Stimulated activated CD4-positive, alpha-beta T cell treated with anti-CD3 and anti-CD28 coated beads, TNF-alpha, amount 100 ng/mL, for 1 hour (primary cell): ENCODE data around the gene ZRANB1.

Source experiments
- DNase-seq, 3 donors: peaks; one replicate each; pipeline ENCODE4 v3.0.0-alpha.2; 2020; ENCODE audit warnings: low read depth in 3 of 3, low spot score in 1 of 3

ZRANB1 gene

DNA sequence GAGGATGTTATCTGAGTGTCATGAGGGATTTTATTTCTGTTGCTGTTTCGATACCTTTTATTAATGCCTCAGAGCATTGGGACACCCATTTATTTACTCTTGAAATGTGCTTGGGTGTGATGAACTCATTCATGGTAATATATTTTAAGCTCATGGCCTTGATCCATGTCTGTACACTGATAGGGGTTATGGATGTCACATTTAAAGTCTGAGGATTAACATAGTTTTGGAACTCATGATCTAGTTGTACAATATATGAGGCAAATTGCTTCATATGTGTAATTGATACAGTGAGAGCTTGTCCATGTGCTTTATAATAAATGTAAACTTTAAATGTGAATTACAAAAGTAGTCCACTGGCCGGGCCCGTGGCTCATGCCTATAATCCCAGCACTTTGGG, 23.0 kb upstream of the ZRANB1 start:
- no peak for DNase-seq

GRCh38 chr10:124921261-124921660, 20.7 kb upstream of the ZRANB1 start:
- no peak for DNase-seq

DNA sequence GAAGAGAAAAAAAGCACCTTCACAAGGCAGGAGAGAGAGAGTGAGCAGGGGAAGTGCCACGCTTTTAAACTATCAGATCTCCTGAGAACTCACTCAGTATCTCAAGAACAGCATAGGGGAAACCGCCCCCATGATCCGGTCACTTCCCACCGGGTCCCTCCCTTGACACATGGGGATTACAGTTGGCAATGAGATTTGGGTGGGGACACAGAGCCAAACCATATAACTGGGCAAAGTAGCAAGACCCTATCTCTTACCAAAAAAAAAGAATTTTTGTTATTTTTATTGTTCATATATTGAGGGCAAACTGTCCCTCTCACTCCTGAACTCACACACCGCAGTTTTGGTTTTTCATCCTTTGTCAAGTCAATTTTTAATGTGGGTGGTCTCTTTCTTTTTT, 18.2 kb upstream of the ZRANB1 start:
- DNase-seq, result no peak

GRCh38 chr10:124926548-124926947, 15.4 kb upstream of the ZRANB1 start:
- DNase-seq, result no peak

GRCh38 chr10:124928087-124928486, 13.8 kb upstream of the ZRANB1 start:
- no peak for DNase-seq

- no peak for DNase-seq
Observed at GRCh38 chr10:124928545-124928944, 13.4 kb upstream of the ZRANB1 start.

DNA sequence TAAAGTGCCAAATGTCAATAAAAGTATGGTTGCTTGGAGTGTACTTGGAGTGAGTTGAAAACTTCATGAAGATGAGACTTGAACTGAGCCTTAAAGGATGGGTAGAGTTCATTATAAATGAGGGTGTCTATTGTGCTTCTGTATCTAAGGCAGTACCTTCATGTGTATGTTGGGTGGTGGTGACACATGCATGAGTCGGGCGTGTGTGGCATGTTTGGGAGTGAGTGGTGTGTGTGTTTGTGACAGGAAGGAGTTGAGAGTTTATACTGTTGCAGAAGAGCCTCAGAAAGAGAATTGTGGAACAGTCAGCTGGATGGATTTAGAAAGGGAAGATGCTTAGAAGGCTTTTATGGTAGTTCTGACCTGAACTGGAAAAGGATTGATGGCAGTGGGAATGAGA, 6.0 kb upstream of the ZRANB1 start:
- DNase-seq, result no peak

DNA sequence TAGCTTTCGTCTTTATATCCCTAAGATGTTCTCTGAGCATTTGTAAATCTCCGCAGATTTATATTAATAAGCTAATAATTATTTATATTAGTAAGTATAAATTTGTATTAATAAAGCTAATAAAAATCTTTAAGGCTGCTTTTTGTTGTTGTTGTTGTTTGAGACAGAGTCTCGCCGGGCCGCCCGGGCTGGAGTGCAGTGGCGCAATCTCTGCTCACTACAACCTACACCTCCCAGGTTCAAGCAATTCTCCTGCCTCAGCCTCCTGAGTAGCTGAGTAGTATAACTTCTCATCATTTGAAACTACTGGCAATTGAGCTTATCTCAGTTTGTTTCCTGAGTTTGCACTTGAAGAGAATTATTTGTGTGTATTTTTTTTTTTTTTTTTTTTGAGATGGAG, 5.1 kb upstream of the ZRANB1 start:
- DNase-seq, result no peak

- DNase-seq, result no peak
Observed at GRCh38 chr10:124939290-124939689, 2.6 kb upstream of the ZRANB1 start.

- DNase-seq, result no peak
Observed at GRCh38 chr10:124942317-124943169, 620 bp downstream of the ZRANB1 start.

- DNase-seq, result no peak
Observed at GRCh38 chr10:124943301-124944092, 1.6 kb downstream of the ZRANB1 start.

DNA sequence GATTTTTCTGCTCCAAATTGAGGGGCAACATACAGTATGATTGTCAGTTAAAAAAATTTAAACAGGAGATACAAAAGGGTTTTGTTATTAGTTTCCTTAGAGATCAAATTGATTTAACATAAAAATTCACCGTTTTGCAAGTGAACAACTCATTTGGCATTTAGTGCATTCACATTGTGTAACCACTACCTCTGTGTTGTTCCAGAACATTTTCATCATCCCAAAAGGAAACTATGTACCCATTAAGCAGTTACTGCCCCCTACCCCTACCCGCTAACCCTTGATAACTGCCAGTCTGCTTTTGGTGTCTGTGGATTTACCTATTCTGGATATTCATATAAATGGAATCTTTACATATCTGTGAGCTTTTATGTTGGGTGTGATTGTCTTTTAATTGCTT, 3.1 kb downstream of the ZRANB1 start:
- DNase-seq, result no peak

DNA sequence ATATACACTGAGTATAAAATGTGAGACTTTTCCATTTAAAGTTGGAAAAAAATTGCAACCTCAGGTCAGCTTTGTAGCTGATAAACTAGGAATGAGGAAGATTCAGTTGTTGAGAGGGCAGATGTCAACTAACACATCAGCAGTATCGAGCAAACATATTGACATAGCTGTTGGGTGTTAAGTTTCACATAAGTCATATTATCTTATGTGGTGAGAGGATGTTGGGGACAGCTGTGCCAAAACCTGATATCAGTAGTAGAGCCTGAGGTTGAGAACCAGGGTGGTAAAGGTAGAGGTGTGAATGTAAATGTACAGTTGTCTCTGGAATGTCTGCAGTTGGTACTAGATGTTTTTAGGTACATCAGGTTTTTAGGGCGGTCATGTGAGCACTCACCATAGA, 5.0 kb downstream of the ZRANB1 start:
- DNase-seq, result no peak

DNA sequence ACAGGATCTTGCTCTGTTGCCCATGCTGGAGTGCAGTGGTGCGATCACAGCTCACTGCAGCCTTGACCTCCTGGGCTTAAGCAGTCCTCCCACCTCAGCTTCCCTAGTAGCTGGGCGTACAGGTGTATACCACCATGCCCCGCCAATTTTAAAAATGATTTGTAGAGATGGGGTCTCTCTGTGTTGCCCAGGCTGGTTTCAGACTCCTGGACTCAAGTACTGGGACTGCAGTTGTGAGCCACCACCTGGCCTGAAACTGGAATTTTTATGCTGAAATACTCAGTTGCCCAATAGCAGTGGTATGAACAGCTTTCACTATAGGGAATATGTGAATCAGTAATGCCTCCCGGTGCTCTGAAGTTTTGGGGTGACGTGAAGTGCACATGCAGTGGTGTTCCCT, 7.6 kb downstream of the ZRANB1 start:
- DNase-seq, result no peak

DNA sequence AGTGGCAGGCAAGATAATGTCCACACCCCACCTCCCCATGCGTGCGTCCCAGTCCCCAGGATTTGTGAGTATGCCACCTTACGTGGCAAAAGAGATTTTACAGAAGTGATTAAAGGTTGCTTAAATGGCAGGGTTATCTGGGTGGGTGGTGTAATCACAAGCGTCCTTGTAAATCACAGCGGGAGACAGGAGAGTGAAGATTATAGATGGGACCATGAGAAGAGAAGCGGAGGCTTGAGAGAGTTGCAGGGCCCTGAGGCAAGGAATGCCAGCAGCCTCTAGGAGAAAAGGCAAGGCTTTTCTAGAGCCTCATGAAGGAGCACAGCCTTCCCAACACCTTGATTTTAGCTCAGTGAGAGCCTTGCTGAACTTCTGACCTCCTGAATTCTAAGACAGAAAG, 10.2 kb downstream of the ZRANB1 start:
- no peak for DNase-seq

DNA sequence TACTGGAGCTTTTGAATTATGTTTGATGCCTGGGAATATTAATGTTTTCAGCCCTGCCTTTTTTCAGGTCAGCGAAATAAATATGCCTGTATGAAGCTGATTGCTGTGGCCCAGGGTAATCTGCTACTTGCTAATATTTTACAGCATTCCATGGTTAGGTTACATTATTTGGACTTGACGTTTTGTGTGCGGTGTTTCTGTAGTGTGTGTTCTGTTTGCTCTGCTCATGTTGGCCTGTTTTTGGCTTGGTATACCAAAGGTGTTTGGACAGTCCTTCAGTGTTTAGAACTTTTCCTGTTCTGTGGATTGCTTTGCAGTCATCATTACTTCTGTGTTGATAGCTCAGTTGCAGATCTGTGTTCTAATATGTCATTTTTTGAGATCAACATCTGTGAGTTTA, 11.5 kb downstream of the ZRANB1 start:
- DNase-seq, result no peak

DNA sequence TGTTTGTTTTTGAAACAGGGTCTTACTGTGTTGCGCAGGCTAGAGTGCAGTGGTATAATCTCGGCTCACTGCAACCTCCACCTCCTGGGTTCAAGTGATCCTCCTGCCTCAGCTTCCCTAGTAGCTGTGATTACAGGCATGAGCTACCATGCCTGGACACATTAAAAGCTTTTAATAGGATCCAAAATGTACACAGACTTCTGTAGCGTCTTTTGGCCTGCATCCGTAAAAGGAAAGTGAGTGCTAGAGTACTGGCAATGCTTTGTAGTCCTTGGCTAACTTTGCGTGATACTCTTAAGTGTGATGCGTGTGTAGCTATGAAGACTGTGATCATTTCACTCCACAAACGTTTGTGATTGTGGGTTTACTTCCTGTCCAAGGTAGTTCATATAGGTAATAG, 13.3 kb downstream of the ZRANB1 start:
- no peak for DNase-seq

DNA sequence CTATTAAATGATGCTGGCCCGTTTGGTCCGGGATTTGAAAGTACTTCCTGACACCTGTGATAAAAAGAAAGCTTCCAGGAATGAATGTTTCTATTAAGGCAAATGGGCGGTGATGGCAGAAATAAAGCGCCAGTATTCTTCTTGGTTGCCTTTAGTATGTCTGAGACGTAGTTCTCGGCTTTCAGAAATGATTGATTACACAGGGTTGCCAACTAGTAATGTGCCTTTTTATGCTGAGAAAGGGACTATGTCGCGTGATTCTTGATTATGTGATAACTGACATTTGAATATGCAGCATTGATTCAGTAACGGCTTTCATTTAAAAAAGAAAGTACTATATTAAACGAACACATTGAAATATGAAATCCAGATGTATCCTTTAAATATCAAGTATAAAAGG, 13.9 kb downstream of the ZRANB1 start:
- DNase-seq, result no peak

GRCh38 chr10:124956764-124957163, 14.8 kb downstream of the ZRANB1 start:
- no peak for DNase-seq

GRCh38 chr10:124957404-124957947, 15.6 kb downstream of the ZRANB1 start:
- no peak for DNase-seq

- DNase-seq, result no peak
Observed at GRCh38 chr10:124959564-124959963, 17.6 kb downstream of the ZRANB1 start.

- DNase-seq, result no peak
Observed at GRCh38 chr10:124961248-124961570, 19.3 kb downstream of the ZRANB1 start.
